GM19438 (cell line): Measurements from ENCODE around the gene CAMKMT.

Source experiments
- ATAC-seq: cut with Tn5 transposase; IDR thresholded peaks from one replicate; pipeline ENCODE4 v1.9.1; 2021; ENCODE audit warnings: low read depth; ENCODE audit not compliant: unreplicated experiment

Gene CAMKMT

GRCh38 chr2:44442019-44442418 lies 80.3 kb downstream of the CAMKMT start:
- no peak for ATAC-seq

DNA sequence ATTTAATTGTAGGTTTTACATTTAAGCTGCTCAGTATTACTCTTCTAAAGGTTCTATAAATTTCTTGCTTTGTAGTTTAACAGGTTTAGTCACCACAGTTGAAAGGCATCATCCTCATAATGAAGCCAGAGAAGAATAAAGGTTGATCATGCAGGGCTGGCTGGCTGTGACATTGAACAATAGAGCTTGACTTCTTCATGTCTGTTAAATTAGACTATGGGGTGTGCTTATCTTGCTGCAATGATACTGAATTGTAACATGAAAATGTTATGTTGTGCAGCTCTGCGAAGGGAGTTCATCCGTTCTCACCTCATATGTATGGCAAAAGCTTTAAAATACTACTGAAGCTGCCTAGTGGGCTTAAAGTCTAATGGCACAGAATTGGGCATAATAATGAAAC lies 81.8 kb downstream of the CAMKMT start:
- ATAC-seq: no peak

DNA sequence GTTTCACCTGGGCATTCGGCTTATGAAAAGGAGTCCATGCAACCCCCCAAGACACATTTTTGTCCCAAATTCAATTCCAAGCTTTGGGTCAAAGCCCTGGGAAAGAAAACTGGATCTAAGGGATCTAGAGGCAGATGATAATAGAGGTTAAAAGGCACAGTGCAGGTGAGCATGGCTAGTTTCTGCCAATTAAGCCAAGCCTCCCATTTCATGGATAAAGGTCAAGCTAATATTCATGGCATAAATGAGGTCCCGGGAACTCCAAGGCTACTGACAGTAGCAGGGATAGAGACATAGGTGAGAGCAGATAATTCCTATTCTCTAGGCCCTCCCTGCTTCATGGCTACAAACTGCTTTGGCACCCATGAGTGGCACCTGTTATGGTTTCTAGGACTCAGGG lies 83.1 kb downstream of the CAMKMT start:
- no peak for ATAC-seq

- no peak for ATAC-seq
Measured at GRCh38 chr2:44448860-44449527, 87.2 kb downstream of the CAMKMT start.

- no peak for ATAC-seq
Measured at GRCh38 chr2:44450082-44450481, 88.3 kb downstream of the CAMKMT start.

DNA sequence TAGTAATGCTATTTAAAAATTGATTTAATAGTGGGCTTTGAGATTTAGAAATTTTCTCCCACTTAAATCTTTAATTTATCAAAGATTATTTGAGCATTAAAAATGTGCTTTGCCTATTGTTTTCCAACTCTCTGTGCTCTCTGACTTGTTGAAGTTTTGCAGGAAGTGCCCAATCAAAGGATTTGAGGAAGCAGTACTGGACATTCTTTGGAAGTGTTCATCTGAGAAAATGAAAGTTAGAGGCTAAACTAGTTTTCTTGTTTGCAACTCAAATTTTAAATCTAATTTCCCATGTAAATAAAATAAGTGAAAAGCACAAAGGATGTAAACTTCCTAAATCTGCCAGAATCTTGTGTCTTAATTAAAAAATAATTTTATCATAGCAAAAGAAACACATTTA lies 89.1 kb downstream of the CAMKMT start:
- ATAC-seq: no peak

GRCh38 chr2:44452069-44452583 lies 90.4 kb downstream of the CAMKMT start:
- ATAC-seq: no peak

DNA sequence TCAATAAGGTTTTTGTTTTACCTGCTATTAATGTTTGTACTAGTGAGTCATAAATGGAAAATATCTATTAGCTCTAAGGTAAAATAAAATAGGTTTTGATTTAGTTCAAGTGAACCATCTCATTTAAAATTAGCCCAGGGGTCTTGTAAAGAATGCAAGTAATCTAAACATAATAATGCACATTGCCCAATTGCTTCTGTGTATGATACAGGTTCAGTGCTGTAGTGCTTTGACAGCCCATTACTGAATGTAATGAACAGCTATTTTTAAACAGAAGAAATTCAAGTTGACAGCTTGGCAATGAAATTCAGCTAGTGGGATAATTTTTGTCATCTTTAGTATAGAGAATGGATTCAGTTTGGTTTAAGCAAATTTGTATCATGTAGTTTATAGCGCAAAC lies 91.5 kb downstream of the CAMKMT start:
- ATAC-seq: no peak

- no peak for ATAC-seq
Measured at GRCh38 chr2:44455877-44456276, 94.1 kb downstream of the CAMKMT start.

DNA sequence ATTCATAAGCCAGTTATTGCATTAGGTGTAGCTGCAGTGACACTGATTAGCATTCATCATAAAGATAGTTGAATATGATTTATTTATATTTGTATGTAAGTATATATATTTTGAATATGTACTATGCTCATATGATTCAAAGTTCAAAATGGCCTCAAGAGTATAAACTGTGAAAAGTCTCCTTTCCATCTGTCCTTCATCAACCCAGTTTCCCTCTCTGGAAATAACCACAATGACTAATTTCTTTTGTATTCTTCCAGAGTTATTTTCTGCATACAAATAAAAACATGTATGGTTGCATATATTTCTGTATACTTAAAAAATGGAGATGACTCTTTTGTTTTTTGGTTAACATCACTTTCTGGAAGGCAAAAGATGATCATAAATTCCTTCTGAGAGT lies 95.2 kb downstream of the CAMKMT start:
- ATAC-seq: no peak

GRCh38 chr2:44459739-44460138 lies 98.0 kb downstream of the CAMKMT start:
- no peak for ATAC-seq

DNA sequence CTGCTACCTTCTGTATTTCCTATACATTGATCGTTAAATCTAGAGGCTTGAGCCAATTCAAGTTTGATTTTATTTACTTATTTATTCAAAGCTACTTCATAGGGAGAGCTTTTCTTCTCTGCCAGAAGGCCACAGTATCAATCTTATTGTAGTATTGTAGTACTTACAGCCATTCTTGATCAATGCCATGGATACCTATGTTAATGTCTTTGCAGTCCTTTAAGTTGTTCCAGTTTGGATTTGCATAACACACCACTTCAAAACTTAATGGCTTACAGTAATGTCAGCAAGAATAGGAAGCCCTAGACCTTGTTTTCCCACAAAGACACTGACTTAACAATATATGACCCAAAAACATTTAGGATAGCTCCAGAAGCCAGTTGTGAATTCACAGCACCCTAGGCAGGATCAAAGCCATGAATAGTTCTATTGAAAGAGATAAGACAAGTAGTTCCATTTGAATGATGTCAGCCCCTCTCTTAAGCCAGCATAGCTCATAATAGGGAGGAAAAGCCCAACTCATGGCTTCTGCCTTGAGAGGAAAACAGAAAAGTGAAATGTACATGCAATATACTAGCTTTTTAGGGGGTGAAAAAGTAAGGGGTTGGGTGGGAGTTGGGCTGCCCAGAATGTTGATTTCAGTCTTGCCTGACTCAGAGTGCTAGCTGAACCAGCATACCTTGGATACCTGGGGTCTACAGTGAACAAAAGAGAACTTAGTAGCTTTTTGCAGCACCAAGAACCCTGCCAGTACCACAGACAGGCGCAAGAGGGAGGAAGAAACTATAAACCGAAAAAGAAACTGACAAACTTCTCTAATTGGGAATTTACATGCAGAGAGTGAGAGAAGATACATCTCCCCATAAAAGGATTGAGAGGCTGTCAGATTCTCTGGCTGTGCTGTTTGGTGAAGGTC lies 101.4 kb downstream of the CAMKMT start:
- no peak for ATAC-seq

DNA sequence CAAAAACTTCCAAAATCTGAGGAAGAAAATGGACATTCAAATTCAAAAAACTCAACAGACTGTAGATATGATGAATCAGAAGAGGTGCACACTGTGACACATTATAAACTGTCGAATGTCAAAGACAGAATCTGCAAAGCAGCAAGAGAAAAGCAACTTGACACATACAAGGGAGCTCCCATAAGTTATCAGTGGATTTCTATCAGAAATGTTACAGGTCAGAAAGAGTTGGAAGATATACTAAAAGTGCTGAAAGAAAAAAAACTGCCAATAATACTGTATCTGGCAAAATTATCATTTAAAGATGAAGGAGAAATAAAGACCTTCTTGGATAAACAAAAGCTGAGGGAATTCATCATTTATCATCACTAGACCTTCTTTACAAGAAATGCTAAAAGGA lies 102.7 kb downstream of the CAMKMT start:
- ATAC-seq: no peak

DNA sequence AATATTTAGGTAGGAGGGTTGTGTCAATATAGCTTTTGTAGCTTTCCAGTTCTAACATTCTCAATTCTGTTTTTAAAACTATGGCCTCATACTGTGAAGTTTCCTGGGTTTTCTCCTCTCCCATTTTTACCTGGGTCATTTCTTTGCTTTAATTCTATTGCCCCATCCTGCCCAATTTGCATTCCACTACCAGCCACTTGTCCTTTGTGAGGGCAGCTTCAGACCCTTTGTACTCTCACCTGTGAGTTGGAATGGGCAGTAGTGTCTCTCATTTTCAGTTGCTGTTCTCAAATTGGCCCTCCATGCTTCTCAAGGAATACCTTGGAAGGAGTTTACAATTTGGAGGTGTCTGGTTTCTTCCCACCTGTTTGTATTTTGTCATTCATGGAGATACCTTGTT lies 108.4 kb downstream of the CAMKMT start:
- no peak for ATAC-seq

DNA sequence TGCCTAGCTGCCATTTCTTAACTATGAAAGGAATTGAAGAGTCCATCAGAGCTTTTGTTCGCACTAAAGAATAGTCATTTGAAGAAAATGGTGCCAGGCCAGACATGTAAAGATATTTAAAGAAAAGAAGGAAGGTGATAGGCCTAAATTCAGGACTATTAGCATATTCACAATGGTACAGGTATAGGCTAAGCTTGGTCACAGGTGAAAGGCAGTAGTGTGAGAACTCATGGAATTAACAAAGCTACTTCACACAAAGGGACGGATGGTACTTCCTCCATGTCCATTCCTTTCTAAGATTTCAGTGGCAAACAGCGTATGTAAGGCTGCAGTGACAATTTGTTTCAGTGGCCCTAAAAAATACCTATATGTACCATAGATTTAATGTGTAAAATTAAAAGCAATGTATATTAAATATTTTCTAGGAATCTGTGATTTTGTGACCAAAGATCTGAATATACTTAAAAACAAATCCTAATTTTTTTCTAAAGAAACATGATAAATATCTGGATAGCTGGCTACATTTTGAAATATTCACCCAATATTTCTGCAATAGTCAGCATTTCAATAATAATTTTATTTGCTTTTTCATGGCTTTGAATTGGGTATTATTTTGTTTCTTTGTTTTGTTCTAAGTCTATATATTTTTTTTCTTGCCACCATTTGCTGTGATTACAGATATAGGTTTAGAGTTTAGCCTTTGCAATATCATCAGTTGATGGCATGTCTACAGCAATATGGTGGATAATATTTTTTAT lies 116.1 kb downstream of the CAMKMT start:
- ATAC-seq: no peak

- no peak for ATAC-seq
Measured at GRCh38 chr2:44479127-44479887, 117.6 kb downstream of the CAMKMT start.

GRCh38 chr2:44480068-44480467 lies 118.3 kb downstream of the CAMKMT start:
- ATAC-seq: no peak

- no peak for ATAC-seq
Measured at GRCh38 chr2:44487052-44487451, 125.3 kb downstream of the CAMKMT start.

GRCh38 chr2:44490726-44491125 lies 129.0 kb downstream of the CAMKMT start:
- ATAC-seq: no peak

DNA sequence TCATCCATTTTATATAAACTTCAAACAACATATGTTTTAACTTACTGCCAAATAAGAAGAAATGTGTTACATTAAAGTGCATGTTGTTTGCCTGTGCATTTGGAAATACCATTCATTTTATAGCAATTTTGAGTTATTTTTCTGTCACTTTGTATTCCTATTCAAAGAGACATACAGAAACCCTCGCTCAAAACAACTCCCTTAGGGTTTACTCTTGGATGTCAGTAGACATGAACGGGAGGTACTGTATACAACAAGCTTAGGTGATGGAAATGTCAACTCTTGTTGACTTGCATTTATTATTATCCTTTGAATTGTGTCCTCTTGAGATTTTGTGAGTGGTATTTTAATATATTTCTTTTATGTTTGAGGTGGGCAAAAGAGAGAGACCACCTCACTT lies 132.3 kb downstream of the CAMKMT start:
- ATAC-seq: no peak
